Stomach (tissue), 9 donors: ENCODE measurements around the gene SCAF1. TPM values are rescaled to one million over a fixed set of nuclear protein-coding genes. Genes with fewer than 3 reads are reported as not detected.

Source experiments
- DNase-seq, 2 donors: peaks; one replicate each; pipeline versions ENCODE4 v3.0.0 to v3.0.0-alpha.2; 2013 to 2019
- H3K27ac ChIP-seq, 5 donors: fragments of 200-600 bp in 4 of 5; sonication (generic) in 4 of 5; one replicate each; pipeline ENCODE4 v1.5.1; 2013 to 2019; ENCODE audit warnings: mild to moderate bottlenecking in 1 of 5, moderate library complexity in 1 of 5
- H3K27me3 ChIP-seq, 3 donors: fragments of 200-600 bp; sonication (generic); one replicate each; pipeline ENCODE4 v1.5.1; 2017 to 2019; ENCODE audit warnings: mixed run types in 1 of 3
- H3K36me3 ChIP-seq, 4 donors: fragments of 200-600 bp; sonication (generic); 1 replicate in 3 of 4; 2 replicates in 1 of 4; pipeline ENCODE4 v1.5.1; 2016 to 2019
- H3K4me1 ChIP-seq, 4 donors: fragments of 200-600 bp; sonication (generic); one replicate each; pipeline ENCODE4 v1.5.1; 2016 to 2019
- H3K4me3 ChIP-seq, 4 donors: fragments of 200-600 bp; sonication (generic) in 3 of 4; one replicate each; pipeline ENCODE4 v1.5.1; 2016 to 2019; ENCODE audit warnings: mild to moderate bottlenecking in 1 of 4
- H3K9me3 ChIP-seq, 4 donors: fragments of 200-600 bp; sonication (generic); one replicate each; pipeline ENCODE4 v1.5.1; 2016 to 2019
- CTCF ChIP-seq, 7 experiments: fragments of 450-650 bp in 4 of 7; fragments of 200-600 bp in 3 of 7; sonication (generic) in 3 of 7; IDR thresholded peaks; one replicate each; pipeline ENCODE4 v1.5.1; 2016 to 2019; ENCODE audit warnings: antibody characterized with exemption in 7 of 7, control low read depth in 2 of 7, mild to moderate bottlenecking in 1 of 7
- EP300 ChIP-seq: sonication (generic); formaldehyde crosslinking; IDR thresholded peaks from one replicate; pipeline ENCODE4 v1.6.1; 2017; ENCODE audit warnings: antibody characterized with exemption
- POLR2A ChIP-seq, 4 donors: fragments of 450-650 bp; IDR thresholded peaks; one replicate each; pipeline ENCODE4 v1.6.1; 2016; ENCODE audit warnings: antibody characterized with exemption in 4 of 4, control low read depth in 2 of 4, mild to moderate bottlenecking in 1 of 4, moderate library complexity in 1 of 4
- POLR2AphosphoS5 ChIP-seq, 3 donors: sonication (generic); formaldehyde crosslinking; IDR thresholded peaks; one replicate each; pipeline ENCODE4 v1.6.1; 2016; ENCODE audit warnings: antibody characterized with exemption in 3 of 3
- WGBS, 5 donors: extraction: QIAGEN DNeasy Blood & Tissue Kit in 3 of 5; methylation state at CpG; one replicate each; pipeline versions ENCODE4 v1.1.5 to v1.1.7; 2013 to 2018; 5-methylcytosine and 5-hydroxymethylcytosine counted together
- intact Hi-C: fragments of 100-400 bp; cut with DNase I; formaldehyde crosslinking; loops from one replicate; pipeline ENCODE4 v1.15.1; 2023; ENCODE audit warnings: low total_unique reads
- polyA plus RNA-seq, 3 donors: library from polyadenylated mRNA; stranded (reverse); fragments of 200-250 nt; gene quantifications; one replicate each; pipeline ENCODE4 v1.2.3, GENCODE V29; 2013
- total RNA-seq, 5 donors: library from RNA; depleted of rRNA; stranded (reverse); fragments of >200 nt; gene quantifications; one replicate each; pipeline versions ENCODE4 v1.1.0 to v1.2.3, GENCODE V29; 2014 to 2016
- donor health status: healthy with polysubstance abuse.
- donor health status: Bipolar disorder and iron deficiency.
- donor health status: healthy.

The SCAF1 gene
- total and polyA plus RNA-seq, 8 donors: 8.3 to 41.7 (median 19.7) TPM

DNA sequence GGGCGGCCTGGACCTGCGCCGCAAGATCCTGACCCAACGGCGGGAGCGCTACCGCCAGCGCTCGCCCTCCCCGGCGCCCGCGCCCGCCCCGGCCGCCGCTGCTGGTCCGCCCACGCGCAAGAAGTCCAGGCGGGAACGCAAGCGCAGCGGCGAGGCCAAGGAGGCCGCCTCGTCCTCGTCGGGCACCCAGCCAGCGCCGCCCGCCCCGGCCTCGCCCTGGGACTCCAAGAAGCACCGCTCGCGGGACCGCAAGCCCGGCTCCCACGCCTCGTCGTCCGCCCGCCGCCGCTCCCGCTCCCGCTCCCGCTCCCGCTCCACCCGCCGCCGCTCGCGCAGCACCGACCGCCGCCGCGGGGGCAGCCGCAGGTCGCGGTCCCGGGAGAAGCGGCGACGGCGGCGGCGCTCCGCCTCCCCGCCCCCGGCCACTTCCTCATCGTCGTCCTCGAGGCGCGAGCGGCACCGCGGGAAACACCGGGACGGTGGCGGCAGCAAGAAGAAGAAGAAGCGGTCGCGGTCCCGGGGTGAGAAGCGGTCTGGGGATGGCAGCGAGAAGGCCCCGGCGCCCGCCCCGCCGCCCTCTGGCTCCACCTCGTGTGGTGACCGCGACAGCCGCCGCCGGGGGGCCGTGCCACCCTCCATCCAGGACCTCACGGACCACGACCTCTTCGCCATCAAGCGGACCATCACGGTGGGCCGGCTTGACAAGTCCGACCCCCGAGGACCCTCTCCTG is 10.0 kb downstream of the SCAF1 start:
- WGBS, 5 donors: 93 to 97% (median 96%) methylated on average over 63 to 109 of the region's 110 CpGs
- H3K9me3 ChIP-seq: no peaks in the 10 kb centered on the region
- TF ChIP-seq POLR2A (IDR thresholded peaks at IDR 0.05): no peak
- TF ChIP-seq CTCF (IDR thresholded peaks at IDR 0.05): no peak
- peaks cover 76 to 100% (median 100%) of the 10 kb centered on the region in 4 donors for H3K36me3 ChIP-seq
- intact Hi-C loops: no loop called here
- no peak for DNase-seq
- no peak overlapping the region for H3K27ac ChIP-seq
- peaks cover 0 to 4% (median 2%) of the 10 kb centered on the region in 4 donors for H3K4me1 ChIP-seq
- H3K27me3 ChIP-seq: no peaks in the 10 kb centered on the region
- H3K4me3 ChIP-seq: no peak overlapping the region

GRCh38 chr19:49652551-49653465 is 10.8 kb downstream of the SCAF1 start:
- H3K4me3 ChIP-seq: no peak overlapping the region
- H3K27ac ChIP-seq: no peak overlapping the region
- no peaks in the 10 kb centered on the region for H3K9me3 ChIP-seq
- intact Hi-C loops: no loop called here
- no peak for DNase-seq
- 93 to 95% (median 95%) methylated on average over 51 to 58 of the region's 58 CpGs for WGBS, 5 donors
- no peaks in the 10 kb centered on the region for H3K4me1 ChIP-seq
- no peak for TF ChIP-seq EP300
- TF ChIP-seq POLR2AphosphoS5 (IDR thresholded peaks at IDR 0.05): no peak
- no peak for TF ChIP-seq CTCF (IDR thresholded peaks at IDR 0.05)
- TF ChIP-seq POLR2A (IDR thresholded peaks at IDR 0.05): no peak
- H3K36me3 ChIP-seq: peaks cover 77 to 100% (median 100%) of the 10 kb centered on the region in 4 donors
- no peaks in the 10 kb centered on the region for H3K27me3 ChIP-seq

DNA sequence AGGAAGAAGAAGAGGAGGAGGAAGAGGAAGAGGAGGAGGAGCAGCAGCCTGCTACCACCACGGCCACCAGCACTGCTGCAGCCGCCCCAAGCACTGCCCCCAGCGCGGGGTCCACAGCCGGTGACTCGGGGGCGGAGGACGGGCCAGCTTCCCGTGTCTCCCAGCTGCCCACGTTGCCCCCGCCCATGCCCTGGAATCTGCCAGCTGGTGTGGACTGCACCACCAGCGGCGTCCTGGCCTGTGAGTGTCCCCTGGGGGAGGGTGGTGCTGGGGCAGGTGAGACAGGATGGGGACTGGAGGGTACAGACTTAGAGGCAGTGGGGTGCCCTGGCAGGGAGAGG is 11.4 kb downstream of the SCAF1 start:
- intact Hi-C loops: no loop called here
- TF ChIP-seq POLR2A (IDR thresholded peaks at IDR 0.05): no peak
- no peak for TF ChIP-seq POLR2AphosphoS5 (IDR thresholded peaks at IDR 0.05)
- TF ChIP-seq EP300: no peak
- TF ChIP-seq CTCF (IDR thresholded peaks at IDR 0.05): no peak
- Histone ChIP-seq H3K4me3 (no peak overlapping the region), H3K4me1 (no peaks in the 10 kb centered on the region), H3K9me3 (no peaks in the 10 kb centered on the region), H3K27ac (no peak overlapping the region), H3K27me3 (no peaks in the 10 kb centered on the region), H3K36me3 (peaks cover 83 to 100% (median 100%) of the 10 kb centered on the region in 4 donors)
- DNase-seq: no peak
- 85 to 92% (median 89%) methylated on average over 13 of the region's 13 CpGs for WGBS, 5 donors

DNA sequence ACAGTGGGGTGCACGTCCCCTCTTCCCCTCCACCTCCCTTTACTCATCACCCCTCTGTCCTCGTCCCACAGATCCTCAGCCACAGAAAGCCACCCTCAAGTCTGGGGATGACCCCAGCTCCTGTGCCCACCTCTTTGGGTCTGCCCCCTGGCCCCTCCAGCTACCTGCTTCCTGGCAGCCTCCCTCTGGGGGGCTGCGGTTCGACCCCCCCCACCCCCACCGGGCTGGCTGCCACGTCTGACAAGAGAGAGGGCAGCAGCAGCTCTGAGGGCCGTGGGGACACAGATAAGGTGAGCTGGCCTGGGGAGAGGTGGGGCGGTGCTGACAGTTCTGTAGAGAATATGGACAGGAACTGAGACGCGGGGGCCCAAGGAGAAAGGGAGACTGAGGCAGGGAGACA is 12.6 kb downstream of the SCAF1 start:
- TF ChIP-seq EP300: no peak
- no peak for TF ChIP-seq CTCF (IDR thresholded peaks at IDR 0.05)
- TF ChIP-seq POLR2AphosphoS5 (IDR thresholded peaks at IDR 0.05): no peak
- WGBS, 5 donors: 77 to 86% (median 84%) methylated on average over 10 of the region's 10 CpGs
- Histone ChIP-seq H3K27me3 (no peaks in the 10 kb centered on the region), H3K4me3 (no peak overlapping the region), H3K36me3 (peaks cover 91 to 100% (median 100%) of the 10 kb centered on the region in 4 donors), H3K9me3 (no peaks in the 10 kb centered on the region), H3K27ac (no peak overlapping the region), H3K4me1 (no peaks in the 10 kb centered on the region)
- intact Hi-C loops: no loop called here
- no peak for DNase-seq
